HG02970 (cell line): ENCODE measurements around the gene PSME4.
"Not testable (repeated sequence)": the region's sequence is repeated elsewhere in the genome, so short reads cannot be mapped to it uniquely, and the experiment has no call there.

Experiments
- ATAC-seq: cut with Tn5 transposase; IDR thresholded peaks from one replicate; pipeline ENCODE4 v1.9.1; 2021; ENCODE audit warnings: mild to moderate bottlenecking, moderate library complexity, moderate number of reproducible peaks; ENCODE audit not compliant: unreplicated experiment, low FRiP score

The PSME4 gene

GRCh38 chr2:53964257-53964952 is 6.4 kb downstream of the PSME4 start:
- ATAC-seq: no peak

GRCh38 chr2:53961478-53962216 is 9.1 kb downstream of the PSME4 start:
- not testable (repeated sequence) for ATAC-seq

GRCh38 chr2:53960476-53960875 is 10.3 kb downstream of the PSME4 start:
- ATAC-seq: no peak

GRCh38 chr2:53958443-53958842 is 12.3 kb downstream of the PSME4 start:
- ATAC-seq: no peak

GRCh38 chr2:53952519-53952918 is 18.3 kb downstream of the PSME4 start:
- ATAC-seq: no peak

GRCh38 chr2:53949457-53949856 is 21.3 kb downstream of the PSME4 start:
- no peak for ATAC-seq

- no peak for ATAC-seq
Observed at GRCh38 chr2:53945538-53945937, 25.3 kb downstream of the PSME4 start.

- no peak for ATAC-seq
Observed at GRCh38 chr2:53944542-53944941, 26.3 kb downstream of the PSME4 start.

GRCh38 chr2:53942280-53942679 is 28.5 kb downstream of the PSME4 start:
- no peak for ATAC-seq

GRCh38 chr2:53941749-53942148 is 29.0 kb downstream of the PSME4 start:
- no peak for ATAC-seq

- no peak for ATAC-seq
Observed at GRCh38 chr2:53939656-53940055, 31.1 kb downstream of the PSME4 start.

- no peak for ATAC-seq
Observed at GRCh38 chr2:53938904-53939303, 31.9 kb downstream of the PSME4 start.

- ATAC-seq: no peak
Observed at GRCh38 chr2:53933329-53933728, 37.5 kb downstream of the PSME4 start.

GRCh38 chr2:53926321-53926720 is 44.5 kb downstream of the PSME4 start:
- ATAC-seq: not testable (repeated sequence)

- no peak for ATAC-seq
Observed at GRCh38 chr2:53913721-53914120, 57.1 kb downstream of the PSME4 start.

- ATAC-seq: no peak
Observed at GRCh38 chr2:53911434-53912189, 59.2 kb downstream of the PSME4 start.

- ATAC-seq: no peak
Observed at GRCh38 chr2:53907582-53907981, 63.2 kb downstream of the PSME4 start.

- no peak for ATAC-seq
Observed at GRCh38 chr2:53905396-53905795, 65.4 kb downstream of the PSME4 start.

GRCh38 chr2:53903011-53903410 is 67.8 kb downstream of the PSME4 start:
- ATAC-seq: no peak

GRCh38 chr2:53901192-53901591 is 69.6 kb downstream of the PSME4 start:
- no peak for ATAC-seq

- ATAC-seq: no peak
Observed at GRCh38 chr2:53896864-53897263, 73.9 kb downstream of the PSME4 start.
